ENCODE data around the gene CYLD.

DNA sequence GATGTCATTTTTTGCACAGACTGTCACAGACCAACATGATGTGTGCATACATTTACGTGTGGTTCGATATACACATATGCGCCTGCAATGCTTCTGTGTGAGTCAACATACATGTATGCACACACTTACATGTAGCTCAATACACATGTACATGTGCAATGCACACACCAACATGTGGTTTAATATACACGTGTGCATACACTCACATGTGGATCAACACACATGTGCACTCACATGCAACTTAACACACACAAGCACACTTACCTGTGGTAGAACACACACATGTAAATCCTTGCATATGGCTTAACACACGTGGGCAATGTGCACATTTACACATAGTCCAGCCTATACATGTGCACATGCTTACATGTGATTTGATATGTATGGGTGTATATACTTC is 97.5 kb downstream of the CYLD start:
- TF ChIP-seq RAD21 (conservative IDR thresholded peaks at IDR 0.05): no peak
- no peak for TF ChIP-seq POLR2AphosphoS5 (IDR thresholded peaks at IDR 0.05)
- TF ChIP-seq, protein P1, sequence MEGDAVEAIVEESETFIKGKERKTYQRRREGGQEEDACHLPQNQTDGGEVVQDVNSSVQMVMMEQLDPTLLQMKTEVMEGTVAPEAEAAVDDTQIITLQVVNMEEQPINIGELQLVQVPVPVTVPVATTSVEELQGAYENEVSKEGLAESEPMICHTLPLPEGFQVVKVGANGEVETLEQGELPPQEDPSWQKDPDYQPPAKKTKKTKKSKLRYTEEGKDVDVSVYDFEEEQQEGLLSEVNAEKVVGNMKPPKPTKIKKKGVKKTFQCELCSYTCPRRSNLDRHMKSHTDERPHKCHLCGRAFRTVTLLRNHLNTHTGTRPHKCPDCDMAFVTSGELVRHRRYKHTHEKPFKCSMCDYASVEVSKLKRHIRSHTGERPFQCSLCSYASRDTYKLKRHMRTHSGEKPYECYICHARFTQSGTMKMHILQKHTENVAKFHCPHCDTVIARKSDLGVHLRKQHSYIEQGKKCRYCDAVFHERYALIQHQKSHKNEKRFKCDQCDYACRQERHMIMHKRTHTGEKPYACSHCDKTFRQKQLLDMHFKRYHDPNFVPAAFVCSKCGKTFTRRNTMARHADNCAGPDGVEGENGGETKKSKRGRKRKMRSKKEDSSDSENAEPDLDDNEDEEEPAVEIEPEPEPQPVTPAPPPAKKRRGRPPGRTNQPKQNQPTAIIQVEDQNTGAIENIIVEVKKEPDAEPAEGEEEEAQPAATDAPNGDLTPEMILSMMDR (IDR thresholded peaks at IDR 0.05; ENCODE audit: poor library complexity, severe bottlenecking): no peak
- TF ChIP-seq, protein P2, sequence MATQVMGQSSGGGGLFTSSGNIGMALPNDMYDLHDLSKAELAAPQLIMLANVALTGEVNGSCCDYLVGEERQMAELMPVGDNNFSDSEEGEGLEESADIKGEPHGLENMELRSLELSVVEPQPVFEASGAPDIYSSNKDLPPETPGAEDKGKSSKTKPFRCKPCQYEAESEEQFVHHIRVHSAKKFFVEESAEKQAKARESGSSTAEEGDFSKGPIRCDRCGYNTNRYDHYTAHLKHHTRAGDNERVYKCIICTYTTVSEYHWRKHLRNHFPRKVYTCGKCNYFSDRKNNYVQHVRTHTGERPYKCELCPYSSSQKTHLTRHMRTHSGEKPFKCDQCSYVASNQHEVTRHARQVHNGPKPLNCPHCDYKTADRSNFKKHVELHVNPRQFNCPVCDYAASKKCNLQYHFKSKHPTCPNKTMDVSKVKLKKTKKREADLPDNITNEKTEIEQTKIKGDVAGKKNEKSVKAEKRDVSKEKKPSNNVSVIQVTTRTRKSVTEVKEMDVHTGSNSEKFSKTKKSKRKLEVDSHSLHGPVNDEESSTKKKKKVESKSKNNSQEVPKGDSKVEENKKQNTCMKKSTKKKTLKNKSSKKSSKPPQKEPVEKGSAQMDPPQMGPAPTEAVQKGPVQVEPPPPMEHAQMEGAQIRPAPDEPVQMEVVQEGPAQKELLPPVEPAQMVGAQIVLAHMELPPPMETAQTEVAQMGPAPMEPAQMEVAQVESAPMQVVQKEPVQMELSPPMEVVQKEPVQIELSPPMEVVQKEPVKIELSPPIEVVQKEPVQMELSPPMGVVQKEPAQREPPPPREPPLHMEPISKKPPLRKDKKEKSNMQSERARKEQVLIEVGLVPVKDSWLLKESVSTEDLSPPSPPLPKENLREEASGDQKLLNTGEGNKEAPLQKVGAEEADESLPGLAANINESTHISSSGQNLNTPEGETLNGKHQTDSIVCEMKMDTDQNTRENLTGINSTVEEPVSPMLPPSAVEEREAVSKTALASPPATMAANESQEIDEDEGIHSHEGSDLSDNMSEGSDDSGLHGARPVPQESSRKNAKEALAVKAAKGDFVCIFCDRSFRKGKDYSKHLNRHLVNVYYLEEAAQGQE (IDR thresholded peaks at IDR 0.05; ENCODE audit: borderline replicate concordance): no peak
- no peak for TF ChIP-seq SMC3 (conservative IDR thresholded peaks at IDR 0.05; ENCODE audit: poor library complexity)
- TF ChIP-seq MXI1 (conservative IDR thresholded peaks at IDR 0.05; ENCODE audit: poor library complexity, severe bottlenecking): no peak
- TF ChIP-seq EZH2 (IDR thresholded peaks at IDR 0.05; ENCODE audit: borderline replicate concordance, insufficient read depth, low read length, poor library complexity, severe bottlenecking): no peak
- no peak for TF ChIP-seq TAF1 (IDR thresholded peaks at IDR 0.05; ENCODE audit: low read depth)

All from neural cell (in vitro differentiated cells).